Stimulated activated CD8-positive, alpha-beta memory T cell treated with anti-CD3 and anti-CD28 coated beads, Interleukin-7, amount 100 ng/mL, for 24 hours (primary cell): ENCODE measurements around the gene RINL.
"Not testable (repeated sequence)": the region's sequence is repeated elsewhere in the genome, so short reads cannot be mapped to it uniquely, and the experiment has no call there.

ENCODE experiments used
- DNase-seq: peaks from one replicate; pipeline ENCODE4 v3.0.0-alpha.2; 2020; ENCODE audit warnings: low read depth

RINL gene

DNA sequence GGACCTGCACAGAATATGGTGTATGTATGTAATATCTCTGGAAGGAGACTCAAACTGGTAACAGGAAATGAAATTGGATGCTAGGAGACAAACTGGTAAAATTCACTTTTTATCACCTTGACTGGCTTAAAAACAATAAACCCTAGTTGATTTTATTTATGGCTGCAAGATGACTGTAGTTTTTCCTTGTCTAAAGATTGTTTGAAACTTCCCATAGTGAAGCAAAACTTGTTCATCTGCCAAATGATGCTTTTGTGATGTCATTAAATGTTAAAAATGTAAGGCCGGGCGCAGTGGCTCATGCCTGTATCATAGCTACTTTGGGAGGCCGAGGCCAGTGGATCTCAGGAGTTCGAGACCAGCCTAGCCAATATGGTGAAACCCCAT lies 44.0 kb downstream of the RINL start:
- DNase-seq: no peak

DNA sequence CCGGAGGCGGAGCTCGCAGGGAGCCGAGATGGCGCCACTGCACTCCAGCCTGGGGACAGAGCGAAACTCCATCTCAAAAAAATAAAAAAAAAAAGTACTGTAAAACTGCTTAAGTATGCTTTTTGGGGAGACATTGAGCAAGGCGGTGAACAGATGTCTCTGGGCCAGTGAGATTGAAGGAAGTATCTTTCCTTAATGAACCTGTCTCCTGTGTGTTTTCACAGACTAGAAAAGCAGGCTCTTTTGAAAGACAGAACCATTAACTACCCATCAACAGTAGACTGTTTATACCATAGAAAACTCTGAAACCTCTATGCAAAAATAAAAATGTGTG lies 45.0 kb downstream of the RINL start:
- no peak for DNase-seq

DNA sequence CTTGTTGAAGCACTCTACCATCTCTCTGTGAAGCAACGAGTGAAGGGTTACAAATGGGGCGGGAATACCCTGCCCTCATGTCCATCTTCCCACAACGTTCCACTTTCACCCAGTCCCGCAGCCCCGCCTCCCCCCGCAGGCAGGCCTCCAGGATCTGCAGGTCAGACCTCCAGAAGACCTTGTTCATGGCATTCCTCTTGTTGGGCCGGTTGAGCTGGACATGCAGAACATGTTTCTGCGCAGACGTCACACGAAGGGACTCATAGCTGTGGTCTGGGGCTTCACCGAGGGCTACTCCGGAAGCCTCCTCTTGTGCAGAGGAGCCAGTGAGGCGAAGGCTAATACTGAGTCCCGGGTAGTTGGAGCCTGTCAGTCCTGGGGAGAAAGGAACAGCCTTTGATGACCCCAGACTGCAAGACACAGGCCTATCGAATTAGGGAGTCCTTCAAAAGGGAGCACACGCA lies 46.9 kb downstream of the RINL start:
- no peak for DNase-seq

DNA sequence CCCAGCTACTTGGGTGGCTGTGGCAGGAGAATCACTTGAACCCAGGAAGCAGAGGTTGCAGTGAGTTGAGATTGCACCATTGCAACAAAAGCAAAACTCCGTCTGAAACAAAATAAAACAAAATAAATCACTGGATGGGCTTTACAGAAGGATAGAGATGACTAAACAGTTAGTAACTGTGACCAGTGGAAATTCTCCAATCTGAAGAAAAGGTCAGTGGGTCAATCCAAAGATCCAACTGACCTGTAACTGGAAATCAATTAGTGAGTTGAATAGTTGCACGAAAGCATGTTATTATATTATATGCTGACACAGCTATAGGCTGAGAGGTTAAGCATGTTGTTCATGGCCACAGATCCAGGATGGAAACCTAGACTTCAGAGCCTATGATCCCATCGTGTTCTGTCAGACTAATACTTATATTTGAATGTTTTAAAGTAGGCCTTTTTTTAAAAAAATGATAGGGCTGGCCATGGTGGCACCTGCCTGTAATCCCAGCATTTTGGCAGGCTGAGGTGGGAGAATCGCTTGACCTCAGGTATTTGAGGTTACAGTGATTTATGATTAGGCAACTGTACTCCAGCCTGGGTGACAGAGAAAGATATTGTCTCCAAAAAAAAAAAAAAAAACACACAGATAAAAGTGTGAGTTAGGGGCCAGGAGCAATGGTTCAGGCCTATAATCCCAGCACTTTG lies 47.9 kb downstream of the RINL start:
- DNase-seq: no peak

DNA sequence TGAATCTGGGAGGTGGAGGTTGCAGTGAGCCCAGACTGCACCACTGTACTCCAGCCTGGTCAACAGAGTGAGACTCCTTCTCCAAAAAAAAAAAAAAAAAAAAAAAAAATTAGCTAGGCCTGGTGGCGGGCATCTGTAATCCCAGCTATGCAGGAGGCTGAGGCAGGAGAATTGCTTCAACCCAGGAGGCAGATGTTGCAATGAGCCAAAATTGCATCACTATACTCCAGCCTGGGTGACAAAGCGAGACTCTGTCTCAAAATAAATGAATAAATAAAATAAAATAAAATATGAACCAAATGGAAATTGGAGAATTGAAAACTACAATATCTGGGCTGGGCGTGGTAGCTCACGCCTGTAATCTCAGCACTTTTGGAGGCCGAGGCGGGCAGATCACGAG lies 48.9 kb downstream of the RINL start:
- DNase-seq: not testable (repeated sequence)

DNA sequence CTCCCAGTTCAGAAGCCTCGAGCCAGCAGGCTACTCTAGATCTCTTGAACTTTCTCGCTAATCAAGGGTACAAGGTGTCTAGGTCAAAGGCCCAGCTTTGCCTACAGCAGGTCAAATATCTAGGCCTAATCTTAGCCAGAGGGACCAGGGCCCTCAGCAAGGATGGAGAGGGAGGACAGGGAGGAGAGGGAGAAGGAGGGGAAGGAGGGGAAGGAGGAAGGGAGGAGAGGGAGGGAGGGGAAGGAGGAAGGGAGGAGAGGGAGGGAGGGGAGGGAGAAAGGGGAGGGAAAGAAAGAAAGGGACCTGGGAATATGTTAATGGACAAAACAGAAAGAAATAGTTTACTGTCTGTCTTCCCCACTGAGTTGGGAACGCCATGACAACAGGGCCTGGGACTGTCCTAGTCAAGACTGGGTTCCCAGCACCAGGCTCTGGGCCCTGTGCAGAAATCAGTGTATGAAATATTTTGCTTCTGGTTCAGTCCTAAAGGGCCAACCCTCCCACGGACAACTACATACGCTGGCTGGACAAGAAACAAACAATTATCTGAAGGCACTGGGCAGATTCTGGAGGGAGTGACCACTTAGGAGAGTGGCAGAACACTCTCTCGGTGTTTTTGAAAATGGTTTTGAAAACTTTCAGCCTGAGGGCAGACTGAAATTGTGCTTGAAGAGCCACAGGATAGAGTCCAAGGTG lies 51.1 kb downstream of the RINL start:
- no peak for DNase-seq

DNA sequence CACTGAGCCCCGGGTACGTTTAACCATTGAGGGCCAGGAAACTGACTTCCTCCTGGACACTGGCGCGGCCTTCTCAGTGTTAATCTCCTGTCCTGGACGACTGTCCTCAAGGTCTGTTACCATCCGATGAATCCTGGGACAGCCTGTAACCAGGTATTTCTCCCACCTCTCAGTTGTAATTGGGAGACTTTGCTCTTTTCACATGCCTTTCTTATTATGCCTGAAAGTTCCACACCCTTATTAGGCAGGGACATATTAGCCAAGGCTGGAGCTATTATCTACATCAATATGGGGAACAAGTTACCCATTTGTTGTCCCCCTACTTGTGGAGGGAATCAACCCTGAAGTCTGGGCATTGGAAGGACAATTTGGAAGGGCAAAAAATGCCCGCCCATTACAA lies 52.1 kb downstream of the RINL start:
- not testable (repeated sequence) for DNase-seq

DNA sequence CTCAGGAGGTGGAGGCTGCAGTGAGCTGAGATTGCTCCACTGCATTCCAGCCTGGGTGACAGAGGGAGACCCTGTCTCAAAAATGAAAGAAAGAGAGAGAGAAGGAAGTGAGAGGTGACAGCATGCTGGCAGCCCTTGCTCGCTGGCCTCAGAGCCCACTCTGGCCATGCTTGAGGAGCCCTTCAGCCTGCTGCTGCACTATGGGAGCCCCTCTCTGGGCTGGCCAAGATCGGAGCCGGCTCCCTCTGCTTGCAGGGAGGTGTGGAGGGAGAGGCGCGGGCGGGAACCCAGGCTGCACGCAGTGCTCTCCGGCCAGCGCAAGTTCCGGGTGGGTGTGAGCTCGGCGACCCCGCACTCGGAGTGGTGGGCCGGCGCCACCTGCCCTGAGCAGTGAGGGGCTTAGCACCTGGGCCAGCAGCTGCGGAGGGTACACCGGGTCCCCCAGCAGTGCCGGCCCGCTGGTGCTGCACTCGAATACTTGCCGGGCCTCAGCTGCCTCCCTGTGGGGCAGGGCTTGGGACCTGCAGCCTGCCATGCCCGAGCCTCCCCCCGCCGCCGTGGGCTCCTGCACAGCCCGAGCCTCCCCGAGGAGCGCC lies 56.7 kb downstream of the RINL start:
- DNase-seq: not testable (repeated sequence)

DNA sequence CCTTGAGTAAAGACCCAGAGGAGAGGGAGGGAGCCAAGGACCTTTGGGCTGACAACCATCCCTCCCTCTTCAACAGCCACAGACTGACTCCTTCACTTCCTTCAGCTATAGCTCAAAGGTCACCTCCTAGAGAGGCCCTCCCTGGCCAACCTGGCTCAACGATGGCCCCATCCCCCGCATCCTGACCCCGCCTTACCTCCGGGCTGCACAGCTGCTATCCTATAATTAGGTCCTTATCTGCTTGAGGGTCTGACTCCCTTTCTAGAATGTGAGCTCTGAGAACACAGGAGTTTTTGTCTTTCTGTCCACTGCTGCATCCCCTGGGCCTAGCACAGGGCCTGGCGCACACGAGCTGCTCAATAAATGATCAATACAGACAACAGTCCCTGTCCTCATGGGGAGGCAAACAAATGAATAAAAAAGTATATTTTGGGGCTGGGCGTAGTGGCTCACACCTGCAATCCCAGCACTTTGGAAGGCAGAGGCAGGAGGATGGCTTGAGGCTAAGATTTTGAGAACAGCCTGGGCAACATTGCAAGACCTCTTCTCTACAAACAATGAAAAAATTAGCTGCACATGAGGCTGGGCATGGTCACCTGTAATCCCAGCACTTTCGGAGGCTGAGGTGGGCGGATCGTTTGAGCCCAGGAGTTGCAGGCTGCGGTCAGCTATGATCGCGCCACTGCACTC lies 58.7 kb downstream of the RINL start:
- DNase-seq: no peak
